HG03060 (cell line): ENCODE data around the gene NOVA2.

ENCODE experiments used
- ATAC-seq: cut with Tn5 transposase; IDR thresholded peaks from one replicate; pipeline ENCODE4 v1.9.1; 2021; ENCODE audit warnings: low read depth, moderate number of reproducible peaks; ENCODE audit not compliant: unreplicated experiment

Gene NOVA2

DNA sequence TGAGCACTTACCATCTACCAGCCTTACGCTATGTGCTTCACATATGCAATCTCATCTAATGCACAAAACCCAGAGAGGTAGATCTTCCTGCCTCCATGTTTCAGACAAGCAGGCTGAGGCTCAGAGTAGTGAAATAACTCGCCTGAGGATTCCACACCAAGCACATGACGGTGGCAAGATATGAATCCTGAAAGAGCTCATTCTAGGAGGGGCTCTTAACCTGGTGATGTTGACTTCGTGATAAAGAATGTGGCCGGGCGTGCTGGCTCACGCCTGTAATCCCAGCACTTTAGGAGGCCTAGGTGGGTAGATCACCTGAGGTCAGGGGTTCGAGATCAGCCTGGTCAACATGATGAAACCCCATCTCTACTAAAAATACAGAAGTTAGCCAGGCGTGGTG, 5.0 kb downstream of the NOVA2 start:
- no peak for ATAC-seq

DNA sequence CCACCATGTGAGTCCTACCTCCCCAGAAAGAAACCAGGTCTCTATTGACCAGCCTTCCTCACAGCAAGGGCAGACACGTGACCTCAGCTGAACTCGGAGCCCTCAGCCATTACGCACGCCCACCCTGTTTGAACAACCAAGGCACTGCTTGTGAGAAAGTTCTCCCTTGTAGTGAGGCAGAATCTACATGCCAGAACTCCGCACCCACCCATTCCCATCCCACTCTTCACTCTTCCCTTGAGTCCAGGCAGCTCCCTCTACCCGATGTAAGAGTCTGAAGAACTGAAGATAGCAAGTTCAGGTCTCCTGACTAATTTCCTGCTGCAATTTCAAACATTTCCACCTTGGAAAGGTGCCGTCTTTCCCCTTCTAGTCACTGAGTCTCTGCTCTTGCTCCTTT, 6.4 kb downstream of the NOVA2 start:
- ATAC-seq, result no peak

- no peak for ATAC-seq
These were observed 11.6 kb downstream of the NOVA2 start for GRCh38 chr19:45962021-45962420.

- no peak for ATAC-seq
These were observed 12.9 kb downstream of the NOVA2 start for GRCh38 chr19:45960595-45961235.

DNA sequence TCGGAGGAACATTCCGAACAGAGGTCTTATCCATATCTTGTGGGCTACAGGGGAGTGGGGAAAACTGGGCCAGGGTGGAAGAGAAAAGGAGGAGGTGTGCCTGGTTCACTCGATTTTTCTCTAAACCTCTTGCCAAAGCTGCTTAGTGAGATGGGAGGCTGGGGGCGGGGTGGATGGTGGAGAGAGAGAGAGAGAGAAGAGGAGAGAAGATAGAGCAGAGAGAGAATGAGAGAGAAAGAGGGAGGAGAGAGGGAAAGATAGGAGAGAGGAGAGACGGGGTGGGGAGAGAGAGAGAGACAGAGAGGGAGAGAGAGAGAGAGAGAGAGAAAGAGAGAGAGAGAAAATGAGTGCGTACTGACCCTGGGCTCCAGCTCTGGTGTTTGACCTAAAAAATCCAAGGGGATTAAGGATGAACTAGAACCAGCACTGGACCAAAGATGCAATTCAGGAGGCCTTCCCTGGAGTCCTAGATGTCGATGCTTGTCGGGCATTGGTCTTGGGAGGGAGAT, 14.1 kb downstream of the NOVA2 start:
- no peak for ATAC-seq

DNA sequence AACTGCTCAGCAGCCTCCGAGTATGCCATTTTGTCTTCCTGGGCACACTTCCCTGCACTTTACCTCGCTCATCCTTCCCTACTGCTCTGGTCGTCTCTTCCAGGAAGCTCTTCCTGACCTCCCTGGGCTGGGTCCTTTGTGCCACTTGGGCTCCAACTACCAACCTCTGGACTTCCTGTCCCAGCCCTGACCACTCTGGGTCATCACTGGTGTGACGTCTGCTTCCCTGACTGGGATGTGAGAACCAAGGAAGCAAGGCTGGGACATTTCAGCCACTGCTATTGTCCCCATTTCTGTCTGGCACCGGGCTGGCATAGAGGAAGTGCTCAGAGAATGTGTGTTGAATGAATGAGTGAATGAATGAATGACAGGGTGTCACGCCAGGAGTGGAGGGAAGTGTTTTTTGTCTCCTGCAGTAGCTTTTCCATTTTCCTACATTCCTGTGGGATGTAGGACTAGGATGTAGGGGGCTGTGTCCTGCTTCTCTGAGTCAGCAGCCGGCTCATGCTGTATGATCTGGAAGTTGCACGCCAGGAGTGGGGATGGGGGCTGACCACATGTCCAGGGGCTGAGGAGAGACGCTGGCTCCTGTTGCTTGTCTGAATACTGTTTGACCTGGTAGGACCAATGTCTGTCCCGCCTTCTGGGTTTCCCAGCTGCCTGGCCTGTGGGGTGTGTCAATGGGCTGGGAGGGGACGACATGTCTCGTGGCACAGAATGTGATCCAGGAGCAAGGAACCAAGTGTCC, 14.7 kb downstream of the NOVA2 start:
- no peak for ATAC-seq

GRCh38 chr19:45958320-45958719, 15.3 kb downstream of the NOVA2 start:
- ATAC-seq, result no peak

DNA sequence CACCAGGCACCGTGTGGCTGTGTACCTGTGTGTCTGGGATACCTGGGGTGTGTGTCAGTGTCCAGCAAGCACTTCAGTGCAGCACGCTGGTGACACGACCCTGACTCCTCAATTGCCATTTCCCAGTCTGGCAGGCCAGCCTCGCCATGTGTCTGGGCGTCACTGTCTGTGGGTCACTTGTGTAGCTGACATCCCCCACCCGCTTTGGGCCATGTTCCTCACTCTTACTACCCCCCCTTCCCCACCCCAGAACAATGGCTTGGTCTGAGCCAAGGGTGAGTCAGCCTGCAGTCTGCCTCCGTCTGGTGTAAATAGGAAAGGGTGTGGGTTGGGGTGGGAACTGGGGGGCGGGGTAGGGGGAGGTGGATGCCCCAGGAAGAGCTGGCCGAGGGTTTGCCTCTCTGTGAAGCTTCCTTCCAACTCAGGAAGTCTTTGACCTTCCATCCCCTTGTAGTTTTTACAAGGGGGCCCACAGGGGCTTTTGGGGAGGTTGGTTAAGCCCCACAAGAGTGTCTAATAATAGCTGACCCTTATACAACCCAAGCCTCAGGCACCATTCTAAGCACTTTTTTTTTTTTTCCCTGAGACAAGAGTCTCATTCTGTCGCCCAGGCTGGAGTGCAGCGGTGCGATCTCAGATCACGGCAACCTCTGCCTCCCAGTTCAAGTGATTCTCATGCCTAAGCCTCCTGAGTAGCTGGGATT, 17.6 kb downstream of the NOVA2 start:
- ATAC-seq, result no peak

- ATAC-seq, result no peak
These were observed 19.5 kb downstream of the NOVA2 start for GRCh38 chr19:45954156-45954555.

DNA sequence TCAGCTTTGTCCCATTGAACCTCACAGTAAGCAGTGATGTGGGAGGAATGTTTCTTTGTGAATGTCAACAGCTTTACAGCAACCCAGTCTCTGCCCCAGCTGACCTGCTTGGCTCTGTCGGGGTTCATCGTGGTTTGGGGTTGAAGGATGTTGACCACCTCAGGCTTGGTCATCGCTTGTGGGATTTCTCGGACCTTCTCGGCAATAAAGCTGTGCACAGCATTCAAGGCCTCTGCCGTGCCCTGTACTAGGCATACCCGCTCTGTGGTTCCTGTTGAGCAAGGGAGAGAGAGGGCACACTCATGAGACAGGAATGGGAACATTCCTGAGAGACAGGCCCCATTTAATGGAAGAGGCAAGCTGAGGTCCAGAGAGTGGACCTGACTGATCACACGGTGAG, 20.0 kb downstream of the NOVA2 start:
- no peak for ATAC-seq

DNA sequence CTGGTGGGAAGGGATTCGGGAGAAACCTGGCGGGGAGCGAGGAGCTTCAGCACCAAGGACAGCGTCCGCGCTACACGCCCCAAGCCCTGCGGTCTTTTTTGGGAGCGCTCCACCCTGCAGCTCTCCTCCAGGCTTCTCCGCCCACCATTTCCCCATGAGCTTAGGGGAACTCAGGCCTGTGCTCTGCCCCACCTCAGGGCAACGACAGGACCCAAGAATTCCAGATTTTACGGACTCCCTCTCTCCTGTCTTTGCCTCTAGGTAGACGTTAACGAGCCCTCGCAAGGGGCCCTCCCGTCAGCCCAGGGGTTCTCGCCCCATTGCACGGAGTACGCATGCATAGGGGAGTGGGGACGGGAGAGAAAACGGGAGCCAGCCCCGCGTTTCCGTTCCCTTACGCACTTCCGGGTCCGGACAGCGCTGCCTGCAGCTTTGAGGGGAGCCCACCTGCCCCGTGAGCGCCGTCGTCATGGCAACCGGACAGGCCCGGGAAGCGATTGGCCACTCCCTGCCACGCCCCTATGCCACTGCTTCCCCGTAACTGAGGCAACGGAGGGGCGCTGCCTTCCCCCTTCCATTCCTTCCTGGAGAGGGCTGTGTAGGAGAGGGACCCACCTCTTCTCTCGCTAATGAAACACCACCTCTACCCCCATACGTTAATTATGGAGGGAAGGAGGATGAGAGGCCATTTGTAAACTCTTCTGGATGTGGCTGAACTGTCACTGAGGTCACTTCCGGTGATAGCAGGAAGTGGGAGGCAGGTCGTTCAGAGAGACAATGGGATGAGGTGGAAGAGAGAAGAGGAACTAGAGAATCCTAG, 20.8 kb downstream of the NOVA2 start:
- ATAC-seq, result no peak

GRCh38 chr19:45952341-45952685, 21.4 kb downstream of the NOVA2 start:
- no peak for ATAC-seq

DNA sequence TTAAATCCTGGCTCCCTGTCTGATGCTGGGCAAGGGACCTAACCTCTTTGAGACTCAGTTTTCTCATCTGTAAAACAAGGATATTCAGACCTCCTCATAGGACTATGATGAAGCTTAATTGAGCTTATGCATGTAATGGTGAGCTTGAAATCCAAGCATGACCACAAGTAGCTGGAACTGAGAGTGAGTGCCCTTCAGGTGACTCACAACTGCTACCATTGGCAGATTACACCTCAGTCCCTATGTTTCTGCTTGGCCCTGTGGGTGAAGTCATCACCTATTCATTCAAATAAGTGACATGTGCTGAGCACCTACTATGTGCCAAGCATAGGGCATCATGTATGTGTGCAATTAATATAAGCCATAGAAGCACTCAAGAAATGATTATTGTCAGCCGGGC, 25.7 kb downstream of the NOVA2 start:
- ATAC-seq, result no peak

GRCh38 chr19:45940515-45940805, 33.2 kb downstream of the NOVA2 start:
- ATAC-seq, result no peak

DNA sequence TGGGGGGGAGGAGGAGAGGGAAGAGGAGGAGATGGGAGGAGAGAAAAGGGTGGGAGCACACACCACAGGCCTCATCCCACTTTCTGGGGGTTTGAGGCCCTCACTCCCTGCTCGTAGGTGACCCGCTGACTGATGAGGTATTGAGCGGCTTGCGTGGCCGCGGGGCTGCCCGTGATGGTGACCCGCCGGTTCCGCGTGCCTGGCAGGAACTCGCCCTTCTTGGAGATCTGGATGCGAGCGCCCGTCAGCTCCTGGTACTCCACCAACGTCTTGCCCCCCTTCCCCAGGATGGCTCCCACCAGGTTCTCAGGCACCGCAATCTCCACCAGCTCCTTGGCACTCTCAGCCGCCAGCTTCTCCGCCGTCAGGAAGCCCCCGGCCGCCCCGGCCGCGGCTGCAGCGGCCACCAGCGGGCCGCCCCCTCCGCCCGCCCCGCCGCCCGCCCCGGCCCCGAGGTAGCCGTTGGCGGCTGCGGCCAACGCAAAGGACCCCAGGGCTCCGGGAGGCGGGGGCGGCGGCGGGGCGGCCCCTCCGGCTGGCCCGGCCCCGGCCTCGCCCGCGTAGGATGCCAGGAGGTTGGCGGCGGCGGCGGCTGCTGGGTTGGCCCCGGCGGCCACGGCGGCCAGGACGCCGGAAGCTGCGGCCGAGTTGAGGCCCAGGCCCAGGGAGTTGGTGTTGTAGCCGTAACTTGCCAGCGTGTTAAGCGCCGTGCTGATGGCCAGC, 33.7 kb downstream of the NOVA2 start:
- no peak for ATAC-seq

- no peak for ATAC-seq
These were observed 34.8 kb downstream of the NOVA2 start for GRCh38 chr19:45938733-45939319.

GRCh38 chr19:45935267-45935666, 38.4 kb downstream of the NOVA2 start:
- ATAC-seq, result no peak

DNA sequence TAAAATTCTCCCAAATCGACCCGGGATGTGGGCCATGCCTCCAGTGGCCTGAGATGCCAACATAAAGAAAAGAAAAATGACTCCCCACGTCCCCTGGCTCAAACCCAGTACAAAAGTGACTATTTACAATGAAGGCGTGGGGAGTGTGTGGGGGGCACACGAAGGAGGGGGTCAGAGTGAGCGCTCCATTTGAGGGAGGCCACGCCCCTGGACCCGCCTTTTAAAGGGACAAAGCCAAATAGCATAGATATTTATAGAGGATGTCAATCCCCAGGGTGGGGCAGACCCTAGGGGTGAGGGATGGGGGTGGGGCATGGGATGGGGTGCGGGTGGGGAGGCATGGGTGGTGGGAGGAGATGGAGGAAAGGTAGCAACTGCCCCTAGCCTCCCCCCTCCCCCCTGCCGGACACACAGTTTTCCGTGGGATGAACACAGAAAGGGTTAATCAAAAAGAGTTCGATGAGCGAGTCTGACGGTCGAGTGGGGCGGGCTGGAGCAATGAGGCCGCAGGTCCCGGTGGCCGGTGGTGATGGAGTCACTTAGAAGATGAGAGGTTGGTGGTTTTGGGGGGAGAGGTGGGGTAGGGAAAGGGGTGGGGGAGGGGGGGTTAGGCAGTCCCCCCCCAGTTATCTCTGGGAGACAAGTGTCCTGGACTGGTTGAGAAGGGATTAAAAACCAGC, 39.0 kb downstream of the NOVA2 start:
- ATAC-seq, result no peak

DNA sequence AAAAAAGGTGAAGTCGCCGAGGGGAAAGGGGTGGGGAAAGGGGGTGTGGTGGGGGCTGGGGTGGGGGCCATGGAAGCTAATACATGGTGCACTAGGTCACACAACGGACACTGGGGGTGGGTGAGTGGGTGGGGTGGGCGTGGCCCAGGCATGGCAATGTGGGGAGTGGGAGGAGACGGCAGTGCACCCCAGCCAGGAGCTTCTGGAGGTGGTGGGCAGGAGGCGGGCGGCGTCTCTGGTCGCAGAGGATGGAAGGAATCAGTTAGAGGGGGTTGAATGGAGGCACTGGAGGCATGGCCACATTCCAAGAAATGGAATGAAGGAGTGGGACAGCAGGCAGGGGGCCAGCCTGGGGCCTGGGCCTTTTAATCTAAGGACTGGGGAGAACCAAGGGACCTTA, 39.9 kb downstream of the NOVA2 start:
- no peak for ATAC-seq
